ENCODE measurements around the gene GARNL3. TPM values are rescaled to one million over a fixed set of nuclear protein-coding genes. Genes with fewer than 3 reads are reported as not detected.

Gene GARNL3
- total RNA-seq, 6 experiments from 2014 or later, result 4.4 to 9.7 (median 6.1) TPM

- peaks cover 0 to 4% (median 0%) of the 10 kb centered on the region in 4 donors for H3K36me3 ChIP-seq
- WGBS (ENCODE audit: insufficient coverage, low coverage, low lambda C conversion rate, missing lambda C conversion rate), result 91% methylated on average over 3 of the region's 3 CpGs
- no peaks in the 10 kb centered on the region for H3K9me3 ChIP-seq
- H3K4me3 ChIP-seq, result no peak overlapping the region
- no peaks in the 10 kb centered on the region for H3K4me1 ChIP-seq
- no peak overlapping the region for H3K27ac ChIP-seq
- TF ChIP-seq CTCF (IDR thresholded peaks at IDR 0.05) (no peak), POLR2A (IDR thresholded peaks at IDR 0.05) (no peak)
- DNase-seq, result no peak
- intact Hi-C loops (cut with DNase I), result loop anchor here in 1 of 2 donors (5.0 kb wide), 1 partner anchor 51 kb away; no protein-coding TSS in a partner anchor
- no peak for ATAC-seq
- no peaks in the 10 kb centered on the region for H3K27me3 ChIP-seq
Observed at GRCh38 chr9:127341152-127341551, 76.6 kb downstream of the GARNL3 start.

GRCh38 chr9:127344368-127345000 is 79.9 kb downstream of the GARNL3 start:
- Histone ChIP-seq H3K27ac (no peak overlapping the region), H3K27me3 (no peaks in the 10 kb centered on the region), H3K9me3 (no peaks in the 10 kb centered on the region), H3K36me3 (peaks cover 0 to 4% (median 0%) of the 10 kb centered on the region in 4 donors), H3K4me3 (no peak overlapping the region), H3K4me1 (no peaks in the 10 kb centered on the region)
- no peak for DNase-seq
- WGBS (ENCODE audit: insufficient coverage, low coverage, low lambda C conversion rate, missing lambda C conversion rate), result 84% methylated on average over 5 of the region's 7 CpGs
- intact Hi-C loops (cut with DNase I), result loop anchor here in 1 of 2 donors (5.0 kb wide), 1 partner anchor 48 kb away; no protein-coding TSS in a partner anchor
- ATAC-seq, result no peak
- TF ChIP-seq POLR2A (IDR thresholded peaks at IDR 0.05) (no peak), CTCF (IDR thresholded peaks at IDR 0.05) (no peak)

GRCh38 chr9:127345566-127345965 is 81.0 kb downstream of the GARNL3 start:
- H3K36me3 ChIP-seq, result peaks cover 0 to 4% (median 0%) of the 10 kb centered on the region in 4 donors
- H3K4me3 ChIP-seq, result no peak overlapping the region
- 100% methylated on average over 2 of the region's 3 CpGs for WGBS (ENCODE audit: insufficient coverage, low coverage, low lambda C conversion rate, missing lambda C conversion rate)
- no peak for ATAC-seq
- intact Hi-C loops (cut with DNase I), result no loop called here
- H3K4me1 ChIP-seq, result no peaks in the 10 kb centered on the region
- H3K9me3 ChIP-seq, result no peaks in the 10 kb centered on the region
- no peaks in the 10 kb centered on the region for H3K27me3 ChIP-seq
- TF ChIP-seq CTCF (IDR thresholded peaks at IDR 0.05) (no peak), POLR2A (IDR thresholded peaks at IDR 0.05) (no peak)
- H3K27ac ChIP-seq, result no peak overlapping the region
- DNase-seq, result no peak

GRCh38 chr9:127346584-127346983 is 82.0 kb downstream of the GARNL3 start:
- H3K27me3 ChIP-seq, result no peaks in the 10 kb centered on the region
- 89% methylated on average over 4 of the region's 6 CpGs for WGBS (ENCODE audit: insufficient coverage, low coverage, low lambda C conversion rate, missing lambda C conversion rate)
- no peak for DNase-seq
- H3K27ac ChIP-seq, result no peak overlapping the region
- TF ChIP-seq POLR2A (IDR thresholded peaks at IDR 0.05), result no peak
- TF ChIP-seq CTCF (IDR thresholded peaks at IDR 0.05), result peak in 1 of 4 donors; percentile 21
- peak in 1 of 4 donors; percentile 45 for ATAC-seq
- intact Hi-C loops (cut with DNase I), result no loop called here
- no peaks in the 10 kb centered on the region for H3K4me1 ChIP-seq
- peaks cover 0 to 4% (median 0%) of the 10 kb centered on the region in 4 donors for H3K36me3 ChIP-seq
- H3K9me3 ChIP-seq, result no peaks in the 10 kb centered on the region
- H3K4me3 ChIP-seq, result no peak overlapping the region

All from right lobe of liver (tissue), 6 donors.